DMS153 treated with DMSO at 0.1 percent for 48 hours (cell line): Measurements from ENCODE around the gene ZNF304.
"Not testable (repeated sequence)": the region's sequence is repeated elsewhere in the genome, so short reads cannot be mapped to it uniquely, and the experiment has no call there.

Experiments
- DNase-seq: peaks from one replicate; lab custom pipeline; 2025; ENCODE audit not compliant: unreplicated experiment; lab: John Stamatoyannopoulos, UW

The ZNF304 gene

GRCh38 chr19:57359300-57359699, 8.2 kb downstream of the ZNF304 start:
- DNase-seq: no peak

DNA sequence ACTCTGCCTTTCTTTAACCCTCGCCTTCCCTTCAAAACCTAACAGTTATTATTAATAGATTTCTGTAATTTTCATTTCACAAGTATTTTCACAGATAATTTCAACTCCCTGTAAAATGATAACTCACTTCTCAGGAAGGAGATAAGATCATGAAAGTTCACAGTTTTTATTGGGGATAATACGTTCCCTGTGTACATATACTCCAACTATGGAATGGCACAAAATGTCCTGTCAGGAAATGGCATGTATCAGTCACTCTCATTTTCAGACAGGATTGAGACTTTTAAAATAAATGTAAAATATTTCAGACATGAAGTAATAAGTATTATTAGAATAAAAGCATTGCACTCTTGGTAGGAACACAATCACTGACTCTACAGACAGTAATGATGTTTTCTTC, 11.3 kb downstream of the ZNF304 start:
- DNase-seq: no peak

GRCh38 chr19:57362997-57363687, 12.1 kb downstream of the ZNF304 start, which contains the start of the genes TRAPPC2B and ZNF547:
Gene TRAPPC2B, plus strand, starts transcription at chr19:57363551. Its CDS starts 1,283 bp downstream, at chr19:57364834.
Gene ZNF547, plus strand, starts transcription at chr19:57363551. Its CDS starts 5,005 bp downstream, at chr19:57368556.
- peak; percentile 51 for DNase-seq

DNA sequence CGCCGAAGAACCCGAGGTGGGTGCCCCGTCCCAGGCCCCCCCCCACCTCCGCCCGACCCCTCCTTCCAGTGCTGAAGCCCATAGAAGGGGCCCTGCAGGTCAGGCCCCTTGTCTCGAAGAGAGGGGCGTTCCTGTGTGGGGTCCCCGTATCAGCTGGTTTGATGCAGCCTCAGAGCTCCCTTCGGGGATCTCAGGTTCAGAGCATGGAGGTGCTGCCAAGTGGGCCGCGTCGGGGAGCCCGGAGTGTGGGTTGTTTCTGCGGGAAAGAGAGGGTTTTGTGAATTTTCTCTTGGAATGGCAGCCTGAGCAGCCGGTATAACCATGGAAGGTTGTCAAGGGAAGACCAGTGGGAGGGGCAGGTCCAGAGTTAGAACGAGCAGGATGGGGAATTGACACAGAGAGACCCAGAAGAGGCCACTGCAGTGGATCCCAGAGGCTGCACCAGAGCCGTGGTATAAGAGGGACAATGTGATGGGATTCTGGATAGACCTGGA, 12.7 kb downstream of the ZNF304 start:
- no peak for DNase-seq

- DNase-seq: no peak
These were observed 15.7 kb downstream of the ZNF304 start for GRCh38 chr19:57366776-57367175.

- DNase-seq: no peak
These were observed 23.1 kb downstream of the ZNF304 start for GRCh38 chr19:57374179-57374578.

DNA sequence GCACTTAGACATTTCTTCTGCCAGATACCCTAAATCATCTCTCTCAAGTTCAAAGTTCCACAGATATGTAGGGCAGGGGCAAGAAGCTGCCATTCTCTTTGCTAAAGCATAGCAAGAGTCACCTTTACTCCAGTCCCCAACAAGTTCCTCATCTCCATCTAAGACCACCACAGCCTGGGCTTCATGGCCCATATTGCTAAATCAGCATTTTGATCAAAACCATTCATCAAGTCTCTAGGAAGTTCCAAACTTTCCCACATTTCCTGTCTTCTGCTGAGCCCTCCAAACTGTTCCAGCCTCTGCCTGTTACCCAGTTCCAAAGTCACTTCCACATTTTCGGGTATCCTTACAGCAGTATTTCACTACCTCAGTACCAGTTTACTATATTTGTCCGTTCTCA, 23.6 kb downstream of the ZNF304 start:
- DNase-seq: not testable (repeated sequence)

DNA sequence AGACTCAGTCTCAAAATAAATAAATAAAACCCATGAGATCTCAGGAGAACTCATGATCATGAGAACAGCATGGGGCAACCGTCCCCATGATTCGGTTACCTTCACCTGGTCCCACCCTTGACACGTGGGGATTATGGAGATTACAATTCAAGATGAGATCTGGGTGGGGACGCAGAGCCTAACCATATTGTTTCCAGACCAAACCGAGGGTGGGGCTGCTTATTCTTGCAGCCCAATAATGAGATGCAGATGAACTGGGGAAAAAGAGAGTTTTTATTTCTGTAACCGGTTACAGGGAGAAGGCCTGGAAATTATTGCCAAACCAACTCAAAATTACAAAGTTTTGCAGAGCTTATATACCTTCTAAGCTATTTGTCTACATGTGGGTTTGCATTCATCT, 25.1 kb downstream of the ZNF304 start:
- DNase-seq: no peak

- DNase-seq: no peak
These were observed 26.6 kb downstream of the ZNF304 start for GRCh38 chr19:57377498-57378146.

- DNase-seq: no peak
These were observed 29.9 kb downstream of the ZNF304 start for GRCh38 chr19:57380923-57381322.

- no peak for DNase-seq
These were observed 31.9 kb downstream of the ZNF304 start for GRCh38 chr19:57382806-57383488.

- no peak for DNase-seq
These were observed 38.2 kb downstream of the ZNF304 start for GRCh38 chr19:57389194-57389729.

- DNase-seq: peak; percentile 93
These were observed 38.9 kb downstream of the ZNF304 start, which contains the start of gene ZNF548 for GRCh38 chr19:57389730-57390598. Gene ZNF548, plus strand, starts transcription at chr19:57389854. Its CDS starts 246 bp downstream, at chr19:57390100.

- no peak for DNase-seq
These were observed 44.6 kb downstream of the ZNF304 start for GRCh38 chr19:57395710-57396109.

- DNase-seq: no peak
These were observed 47.8 kb downstream of the ZNF304 start for GRCh38 chr19:57398868-57399267.

DNA sequence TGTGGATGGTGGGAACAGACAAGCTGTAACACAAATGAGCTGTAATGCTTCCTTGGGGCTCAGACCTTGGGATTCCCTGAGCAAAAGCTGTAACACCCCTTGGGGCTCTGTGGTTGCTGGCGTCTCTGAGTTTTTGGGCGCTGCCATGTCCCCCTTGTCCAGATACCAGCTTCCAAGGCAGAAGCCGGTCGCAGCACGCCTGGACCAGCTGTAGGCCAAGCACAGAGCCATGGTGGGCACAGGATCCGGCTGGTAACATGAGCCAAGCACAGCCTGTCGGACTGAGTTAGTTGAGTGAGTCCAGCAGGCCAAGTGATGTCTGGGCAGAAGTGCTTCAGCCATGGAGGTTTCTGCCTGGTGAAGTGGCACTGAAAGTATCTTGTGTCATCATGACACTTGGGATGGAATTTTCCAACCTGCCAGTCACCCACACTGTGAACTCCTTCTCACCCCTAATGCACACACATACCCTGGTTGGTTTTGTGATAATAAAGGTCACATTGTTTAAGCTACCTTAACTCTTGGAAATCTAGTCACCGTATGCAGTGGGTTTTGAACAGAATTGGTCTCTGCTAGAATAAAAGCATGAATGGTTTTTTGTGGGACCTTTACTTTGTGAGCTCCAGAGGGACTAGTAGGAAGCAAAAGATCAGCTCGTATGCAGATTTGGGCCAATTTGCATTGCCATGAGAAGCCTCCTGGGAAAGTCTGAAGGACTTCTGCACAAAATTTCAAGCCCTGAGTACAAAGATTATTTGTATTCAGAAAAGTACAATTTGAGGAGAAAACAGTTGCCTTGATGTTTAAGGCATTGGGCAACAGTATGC, 52.9 kb downstream of the ZNF304 start:
- DNase-seq: no peak

GRCh38 chr19:57406516-57407123, 55.5 kb downstream of the ZNF304 start:
- DNase-seq: no peak
